VCaP (cell line): Measurements from ENCODE around the gene CPNE6.

Experiments used
- H3K27ac ChIP-seq: fragments of 450-650 bp; 2 replicates; pipeline ENCODE4 v1.5.1; 2017
- TF ChIP-seq, protein P1 (sequence below): fragments of 450-650 bp; conservative IDR thresholded peaks from 2 replicates; pipeline ENCODE4 v1.5.1; 2017; ENCODE audit warnings: mild to moderate bottlenecking, moderate library complexity

CPNE6 gene

DNA sequence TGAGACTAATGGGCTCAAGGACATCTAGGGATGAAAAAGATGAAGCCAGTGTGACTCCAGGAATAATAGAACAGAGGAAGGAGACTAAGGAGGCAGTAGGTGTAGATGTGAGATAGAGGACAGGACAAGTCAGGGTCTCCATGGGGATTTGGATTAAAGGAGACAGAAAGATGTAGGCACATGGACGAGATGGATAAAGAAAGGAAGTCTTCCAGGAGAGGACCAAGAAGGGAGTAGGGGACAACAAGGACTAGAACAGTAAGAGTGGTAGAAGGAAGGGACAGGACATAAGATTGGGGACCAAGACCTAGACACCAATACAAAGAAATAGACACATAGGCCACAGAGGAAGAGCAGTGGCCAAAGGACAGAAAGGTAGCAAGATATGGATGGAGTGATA lies 15.6 kb downstream of the CPNE6 start:
- TF ChIP-seq, protein P1, sequence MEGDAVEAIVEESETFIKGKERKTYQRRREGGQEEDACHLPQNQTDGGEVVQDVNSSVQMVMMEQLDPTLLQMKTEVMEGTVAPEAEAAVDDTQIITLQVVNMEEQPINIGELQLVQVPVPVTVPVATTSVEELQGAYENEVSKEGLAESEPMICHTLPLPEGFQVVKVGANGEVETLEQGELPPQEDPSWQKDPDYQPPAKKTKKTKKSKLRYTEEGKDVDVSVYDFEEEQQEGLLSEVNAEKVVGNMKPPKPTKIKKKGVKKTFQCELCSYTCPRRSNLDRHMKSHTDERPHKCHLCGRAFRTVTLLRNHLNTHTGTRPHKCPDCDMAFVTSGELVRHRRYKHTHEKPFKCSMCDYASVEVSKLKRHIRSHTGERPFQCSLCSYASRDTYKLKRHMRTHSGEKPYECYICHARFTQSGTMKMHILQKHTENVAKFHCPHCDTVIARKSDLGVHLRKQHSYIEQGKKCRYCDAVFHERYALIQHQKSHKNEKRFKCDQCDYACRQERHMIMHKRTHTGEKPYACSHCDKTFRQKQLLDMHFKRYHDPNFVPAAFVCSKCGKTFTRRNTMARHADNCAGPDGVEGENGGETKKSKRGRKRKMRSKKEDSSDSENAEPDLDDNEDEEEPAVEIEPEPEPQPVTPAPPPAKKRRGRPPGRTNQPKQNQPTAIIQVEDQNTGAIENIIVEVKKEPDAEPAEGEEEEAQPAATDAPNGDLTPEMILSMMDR = no peak
- no peak overlapping the region for H3K27ac ChIP-seq

DNA sequence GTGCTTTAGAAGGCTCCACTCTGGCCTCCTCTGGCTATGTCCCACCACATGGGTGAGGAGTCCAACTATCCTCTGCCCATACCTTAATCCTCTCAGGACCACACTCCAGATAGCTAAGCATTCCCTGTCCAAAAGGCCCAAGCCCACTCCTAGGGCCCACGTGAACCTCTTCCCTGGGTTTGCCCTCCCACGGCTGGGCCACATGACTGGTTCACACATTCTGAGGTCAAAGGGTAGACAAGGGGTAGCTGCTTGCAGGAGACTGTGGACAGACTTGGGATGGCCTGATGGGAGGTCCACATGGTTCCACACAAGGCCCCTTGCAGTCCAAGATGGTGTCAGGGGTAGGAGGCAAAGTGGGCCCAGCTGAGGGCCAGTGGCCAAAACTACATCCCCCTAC lies 16.7 kb downstream of the CPNE6 start:
- TF ChIP-seq, protein P1 = no peak
- H3K27ac ChIP-seq = no peak overlapping the region

DNA sequence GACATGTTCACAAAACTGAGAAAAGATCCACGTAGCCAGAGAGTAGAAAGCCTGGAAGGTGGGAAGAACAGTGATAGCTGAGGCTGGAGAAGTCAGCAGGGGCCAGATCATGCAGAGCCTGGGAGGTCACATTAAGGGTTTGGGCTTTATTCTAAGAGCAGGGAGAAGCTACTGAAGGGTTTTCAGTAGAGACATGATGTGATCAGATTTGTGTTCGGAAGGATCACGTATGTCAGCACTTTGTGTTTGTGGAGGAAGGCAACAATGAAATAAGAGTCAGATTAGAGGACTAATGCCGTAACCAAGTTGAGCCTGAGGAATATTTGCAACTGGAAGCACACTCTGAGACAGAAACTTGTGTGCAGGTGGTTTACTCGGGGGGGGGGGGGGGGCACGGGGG lies 18.5 kb downstream of the CPNE6 start:
- TF ChIP-seq, protein P1 = no peak
- H3K27ac ChIP-seq = no peak overlapping the region

GRCh38 chr14:24092110-24092504 lies 20.7 kb downstream of the CPNE6 start:
- H3K27ac ChIP-seq = no peak overlapping the region
- TF ChIP-seq, protein P1 = no peak

- TF ChIP-seq, protein P1 = no peak
- no peak overlapping the region for H3K27ac ChIP-seq
These were observed 21.3 kb downstream of the CPNE6 start for GRCh38 chr14:24092505-24093206.

DNA sequence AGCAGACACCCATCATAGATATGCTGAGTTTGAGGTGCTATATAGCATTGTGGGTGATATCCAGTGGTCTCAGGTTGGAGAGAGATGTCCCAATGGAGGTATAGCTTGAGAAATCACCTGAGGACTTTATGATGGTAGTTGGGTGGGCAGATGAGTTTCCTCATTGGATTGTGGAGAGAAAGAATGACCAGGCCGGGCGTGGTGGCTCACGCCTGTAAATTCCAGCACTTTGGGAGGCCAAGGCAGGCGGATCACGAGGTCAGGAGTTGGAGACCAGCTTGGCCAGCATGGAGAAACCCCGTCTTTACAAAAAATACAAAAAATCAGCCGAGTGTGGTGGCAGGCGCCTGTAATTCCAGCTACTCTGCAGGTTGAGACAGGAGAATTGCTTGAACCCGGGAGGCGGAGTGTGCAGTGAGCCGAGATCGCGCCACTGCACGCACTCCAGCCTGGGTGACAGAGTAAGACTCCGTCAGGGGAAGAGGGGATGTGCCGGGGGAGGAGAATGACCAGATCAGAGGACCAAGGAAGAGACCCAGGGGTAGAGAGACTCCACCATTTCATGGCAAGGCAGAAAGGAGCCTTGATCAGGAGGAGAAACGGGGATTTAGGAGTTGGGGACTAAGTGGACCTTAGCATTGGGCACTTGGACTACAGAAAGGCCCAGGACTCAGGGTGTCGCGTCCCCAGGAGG lies 22.0 kb downstream of the CPNE6 start:
- peak overlapping the region; percentile 84 for H3K27ac ChIP-seq
- TF ChIP-seq, protein P1 = no peak

DNA sequence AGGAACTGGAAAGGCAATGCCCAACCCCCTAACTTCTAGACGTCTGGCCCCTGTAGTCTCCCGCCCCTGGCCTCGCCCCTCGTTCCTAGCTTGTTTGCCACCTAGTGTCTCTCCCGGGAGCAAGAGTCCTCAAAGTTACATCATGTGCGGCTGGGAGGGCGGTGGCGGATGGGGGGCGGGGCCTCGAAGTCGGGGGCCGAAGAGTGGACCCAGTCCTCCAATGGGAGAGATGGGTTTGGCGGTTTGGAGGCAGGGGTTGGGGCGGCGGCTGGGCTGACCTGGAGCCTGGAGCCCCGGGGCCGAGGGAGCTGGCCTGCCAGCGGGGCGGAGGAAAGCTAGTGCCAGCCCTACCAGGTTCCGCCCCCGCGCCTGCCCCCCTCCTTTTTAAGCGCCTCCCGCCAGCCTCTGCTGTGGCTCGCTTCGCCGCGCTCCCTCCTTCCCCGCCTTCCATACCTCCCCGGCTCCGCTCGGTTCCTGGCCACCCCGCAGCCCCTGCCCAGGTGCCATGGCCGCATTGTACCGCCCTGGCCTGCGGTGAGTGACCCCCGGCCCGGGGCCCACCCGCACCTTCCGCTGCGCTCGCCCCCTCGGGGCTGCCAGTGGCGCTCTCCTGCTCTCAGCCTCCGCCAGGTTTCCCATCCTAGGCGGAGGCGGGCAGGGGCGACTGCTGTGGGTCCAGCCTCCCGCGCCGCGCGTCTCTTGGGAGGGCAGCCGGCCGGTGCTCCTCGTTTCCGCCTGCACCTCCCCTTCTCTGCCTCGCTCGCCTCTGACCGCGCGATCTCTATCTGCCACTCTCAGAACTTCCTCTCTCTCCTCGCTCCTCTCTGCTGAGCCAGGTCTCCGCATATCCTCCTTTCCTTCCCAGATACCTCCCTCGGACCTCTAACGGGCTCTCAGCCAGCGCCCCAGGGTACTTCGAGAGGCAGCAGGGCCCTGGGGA lies 22.8 kb downstream of the CPNE6 start, which contains the start of gene PCK2:
Gene PCK2 (plus strand): TSS at position 411 of the 940 bp plus-strand sequence. CDS start 95 bp downstream, at position 506.
- TF ChIP-seq, protein P1 = peak; percentile 15; the same call in 1 of the 2 replicates
- H3K27ac ChIP-seq = peak within 1 kb of the TSS; percentile 84
